HepG2 (cell line): ENCODE results near the gene ZNF764. TPM values are rescaled to one million over a fixed set of nuclear protein-coding genes. Genes with fewer than 3 reads are reported as not detected.

Experiments used
- ASH2L ChIP-seq: fragments of 300-600, 200-600 bp; sonication (generic); IDR thresholded peaks from 2 replicates; pipeline ENCODE4 v1.7.0; 2017; ENCODE audit warnings: low read depth, mild to moderate bottlenecking, moderate library complexity, mixed read lengths, low read length; ENCODE audit not compliant: insufficient read length
- ATF3 ChIP-seq: sonication (generic); formaldehyde crosslinking; IDR thresholded peaks from 2 replicates; pipeline ENCODE4 v1.4.0; 2020; ENCODE audit warnings: missing genetic modification reagents
- CAMTA2 ChIP-seq: sonication (generic); formaldehyde crosslinking; IDR thresholded peaks from 2 replicates; pipeline ENCODE4 v1.4.0; 2020; ENCODE audit warnings: mild to moderate bottlenecking, missing genetic modification reagents, borderline replicate concordance
- CEBPB ChIP-seq: IDR thresholded peaks from 2 replicates; pipeline ENCODE4 v1.6.1; 2011; ENCODE audit warnings: low read depth, low read length, improper control_type of control experiment, borderline replicate concordance
- CENPT ChIP-seq: sonication (generic); formaldehyde crosslinking; IDR thresholded peaks from 2 replicates; pipeline ENCODE4 v1.8.0; 2022; ENCODE audit warnings: low read depth, mild to moderate bottlenecking, moderate library complexity, missing genetic modification reagents
- FLYWCH1 ChIP-seq: sonication (generic); formaldehyde crosslinking; IDR thresholded peaks from 2 replicates; pipeline ENCODE4 v1.8.1; 2023; ENCODE audit warnings: mild to moderate bottlenecking, missing genetic modification reagents
- FOXA1 ChIP-seq, 2 experiments: fragments of 450-650 bp in 1 of 2; sonication (generic) in 1 of 2; formaldehyde crosslinking in 1 of 2; IDR thresholded peaks; 2 replicates each; pipeline versions ENCODE4 v1.4.0 to v1.6.1; 2016 to 2020; ENCODE audit warnings: missing genetic modification reagents in 1 of 2
- GFI1 ChIP-seq: sonication (generic); formaldehyde crosslinking; IDR thresholded peaks from 2 replicates; pipeline ENCODE4 v1.5.0; 2020; ENCODE audit warnings: missing genetic modification reagents, mild to moderate bottlenecking, borderline replicate concordance
- HHEX ChIP-seq: IDR thresholded peaks from 2 replicates; pipeline ENCODE4 v1.6.1; 2016; ENCODE audit warnings: control low read depth
- IKZF5 ChIP-seq: IDR thresholded peaks from 2 replicates; pipeline ENCODE4 v1.6.1; 2018; ENCODE audit warnings: missing genetic modification reagents, mild to moderate bottlenecking, missing compliant biosample characterization
- ISL2 ChIP-seq: sonication (generic); formaldehyde crosslinking; IDR thresholded peaks from 2 replicates; pipeline ENCODE4 v1.5.0; 2020; ENCODE audit warnings: missing genetic modification reagents
- RFXAP ChIP-seq: sonication (generic); formaldehyde crosslinking; IDR thresholded peaks from 2 replicates; pipeline ENCODE4 v1.4.0; 2020; ENCODE audit warnings: missing genetic modification reagents, borderline replicate concordance
- SALL2 ChIP-seq: sonication (generic); formaldehyde crosslinking; IDR thresholded peaks from 2 replicates; pipeline ENCODE4 v1.8.1; 2023; ENCODE audit warnings: mild to moderate bottlenecking, missing genetic modification reagents, inconsistent platforms
- SMC3 ChIP-seq: IDR thresholded peaks from 2 replicates; pipeline ENCODE4 v1.6.1; 2011; ENCODE audit warnings: low read length, improper control_type of control experiment
- TARDBP ChIP-seq: sonication (generic); formaldehyde crosslinking; IDR thresholded peaks from 2 replicates; pipeline ENCODE4 v1.8.0; 2022; ENCODE audit warnings: mild to moderate bottlenecking, missing genetic modification reagents
- THYN1 ChIP-seq: sonication (generic); formaldehyde crosslinking; IDR thresholded peaks from 2 replicates; pipeline ENCODE4 v1.8.1; 2023; ENCODE audit warnings: low read depth, mild to moderate bottlenecking, moderate library complexity, missing genetic modification reagents, borderline replicate concordance
- TRAFD1 ChIP-seq: sonication (generic); formaldehyde crosslinking; IDR thresholded peaks from 2 replicates; pipeline ENCODE4 v1.5.1; 2020; ENCODE audit warnings: missing genetic modification reagents, mild to moderate bottlenecking, borderline replicate concordance
- TSC22D2 ChIP-seq: sonication (generic); formaldehyde crosslinking; IDR thresholded peaks from 2 replicates; pipeline ENCODE4 v1.5.1; 2020; ENCODE audit warnings: missing genetic modification reagents, mild to moderate bottlenecking, borderline replicate concordance
- YEATS2 ChIP-seq: sonication (generic); formaldehyde crosslinking; IDR thresholded peaks from 2 replicates; pipeline ENCODE4 v1.4.0; 2020; ENCODE audit warnings: missing genetic modification reagents, borderline replicate concordance
- ZBTB34 ChIP-seq: sonication (generic); formaldehyde crosslinking; IDR thresholded peaks from 2 replicates; pipeline ENCODE4 v1.8.0; 2022; ENCODE audit warnings: mild to moderate bottlenecking, missing genetic modification reagents
- ZFP1 ChIP-seq: IDR thresholded peaks from 2 replicates; pipeline ENCODE4 v1.6.1; 2016
- ZIK1 ChIP-seq: sonication (generic); formaldehyde crosslinking; IDR thresholded peaks from 2 replicates; pipeline ENCODE4 v1.5.0; 2020; ENCODE audit warnings: mild to moderate bottlenecking, low read depth, missing genetic modification reagents, borderline replicate concordance
- ZNF773 ChIP-seq: sonication (generic); formaldehyde crosslinking; IDR thresholded peaks from 2 replicates; pipeline ENCODE4 v1.4.0; 2020; ENCODE audit warnings: missing genetic modification reagents, borderline replicate concordance
- ZNF790 ChIP-seq: sonication (generic); formaldehyde crosslinking; IDR thresholded peaks from 2 replicates; pipeline ENCODE4 v1.8.0; 2022; ENCODE audit warnings: missing genetic modification reagents, mild to moderate bottlenecking, borderline replicate concordance
- ZSCAN22 ChIP-seq: sonication (generic); formaldehyde crosslinking; IDR thresholded peaks from 2 replicates; pipeline ENCODE4 v1.4.0; 2020; ENCODE audit warnings: mild to moderate bottlenecking, missing genetic modification reagents
- polyA plus RNA-seq, 8 experiments: library from polyadenylated mRNA; depleted of rRNA in 3 of 8; stranded (reverse) in 7 of 8; unstranded in 1 of 8; fragments of >200 nt; fragmentation: Illumina TruSeq in 4 of 8; extraction: Trizol in 4 of 8; gene quantifications; 2 replicates each; pipeline versions ENCODE4 v1.2.1 to v1.2.3, GENCODE V29; 2011 to 2016; ENCODE audit warnings: low read depth in 4 of 8, missing spikeins in 1 of 8, mixed read lengths in 1 of 8; ENCODE audit not compliant: insufficient read depth in 1 of 8
- total RNA-seq, 5 experiments: library from RNA; depleted of rRNA; stranded (reverse); fragments of >200 nt; fragmentation: Illumina TruSeq; extraction: Trizol; gene quantifications; 2 replicates each; pipeline ENCODE4 v1.2.3, GENCODE V29; 2016; ENCODE audit warnings: low read depth in 1 of 5

Gene ZNF764
- total and polyA plus RNA-seq, 2 of the 13 experiments (the other 11 are each of a cell fraction or from before 2014, with no cell fraction given) = 4.1 to 9.1 TPM

GRCh38 chr16:30526823-30527634, 31.1 kb downstream of the ZNF764 start (continued):
- TF ChIP-seq ZSCAN22 = no peak
- TF ChIP-seq CENPT (CRISPR knock-in tag) = no peak
- TF ChIP-seq FLYWCH1 = 0 out of 2 replicates have a peak, but pooled peaks have one; percentile 49
- peak; percentile 64 for TF ChIP-seq TSC22D2 (CRISPR knock-in tag)
- no peak for TF ChIP-seq CEBPB
- no peak for TF ChIP-seq SMC3
- TF ChIP-seq SALL2 (CRISPR knock-in tag) = peak; percentile 63
- 0 out of 2 replicates have a peak, but pooled peaks have one; percentile 19 for TF ChIP-seq CAMTA2
- peak; percentile 72 for TF ChIP-seq TARDBP (CRISPR knock-in tag)
- no peak; the same call in 1 of the 2 replicates for TF ChIP-seq ZFP1 (CRISPR knock-in tag)
- peak; percentile 86 for TF ChIP-seq ASH2L
- no peak for TF ChIP-seq ZNF773 (CRISPR knock-in tag)
- TF ChIP-seq HHEX (CRISPR knock-in tag) = no peak
- peak; percentile 61; the same call in 1 of the 2 replicates for TF ChIP-seq YEATS2
- no peak; the same call in 1 of the 2 replicates for TF ChIP-seq ZIK1
- TF ChIP-seq FOXA1 (IDR thresholded peaks at IDR 0.05) = no peak
- no peak for TF ChIP-seq FOXA1 (CRISPR knock-in tag; IDR thresholded peaks at IDR 0.05)
- peak; percentile 90; the same call in 1 of the 2 replicates for TF ChIP-seq ZNF790 (CRISPR knock-in tag)
- no peak for TF ChIP-seq IKZF5 (CRISPR knock-in tag)
- TF ChIP-seq ATF3 (CRISPR knock-in tag) = no peak; the same call in 1 of the 2 replicates
- no peak for TF ChIP-seq ZBTB34 (CRISPR knock-in tag)
- TF ChIP-seq TRAFD1 = peak; percentile 66; the same call in 1 of the 2 replicates
- no peak for TF ChIP-seq THYN1
- TF ChIP-seq RFXAP (CRISPR knock-in tag) = no peak
- TF ChIP-seq ISL2 (CRISPR knock-in tag) = peak; percentile 44; the same call in 1 of the 2 replicates
- peak; percentile 60; the same call in 1 of the 2 replicates for TF ChIP-seq GFI1 (CRISPR knock-in tag)
